Loucy (cell line): ENCODE results near the gene CADM3.

Source experiments
- CTCF ChIP-seq: fragments of 200-600 bp; sonication (generic); conservative IDR thresholded peaks from 2 replicates; pipeline ENCODE4 v1.5.1; 2014; ENCODE audit warnings: mild to moderate bottlenecking, antibody characterized with exemption, low read length
- EZH2phosphoT487 ChIP-seq: fragments of 200-600 bp; IDR thresholded peaks from 2 replicates; pipeline ENCODE4 v1.6.1; 2018; ENCODE audit warnings: antibody characterized with exemption, mild to moderate bottlenecking, moderate library complexity, borderline replicate concordance

GRCh38 chr1:159247266-159247665, 75.9 kb downstream of the CADM3 start:
- TF ChIP-seq CTCF = no peak
- no peak for TF ChIP-seq EZH2phosphoT487
